GM12878 (cell line): ENCODE measurements around the gene MAP3K5. TPM values are rescaled to one million over a fixed set of nuclear protein-coding genes. Genes with fewer than 3 reads are reported as not detected.

Experiments used
- ATF7 ChIP-seq: fragments of 450-650 bp; IDR thresholded peaks from 2 replicates; pipeline ENCODE4 v1.6.1; 2016; ENCODE audit warnings: low read depth, mild to moderate bottlenecking
- BCL11A ChIP-seq: IDR thresholded peaks from 2 replicates; pipeline ENCODE4 v1.6.1; 2011; ENCODE audit warnings: low read depth, low read length
- BRCA1 ChIP-seq: IDR thresholded peaks from 2 replicates; pipeline ENCODE4 v1.6.1; 2011; ENCODE audit warnings: low read depth, low read length, improper control_type of control experiment
- CBFB ChIP-seq: IDR thresholded peaks from 2 replicates; pipeline ENCODE4 v1.6.1; 2016; ENCODE audit warnings: antibody characterized with exemption, low read depth
- CREM ChIP-seq: IDR thresholded peaks from 2 replicates; pipeline ENCODE4 v1.6.1; 2014; ENCODE audit warnings: antibody characterized with exemption, low read depth
- DPF2 ChIP-seq: fragments of 450-650 bp; IDR thresholded peaks from 2 replicates; pipeline ENCODE4 v1.6.1; 2017; ENCODE audit warnings: mild to moderate bottlenecking
- FOXM1 ChIP-seq: IDR thresholded peaks from 2 replicates; pipeline ENCODE4 v1.6.1; 2012; ENCODE audit warnings: low read depth, mild to moderate bottlenecking, inconsistent platforms, low read length, moderate library complexity
- GABPA ChIP-seq: IDR thresholded peaks from 2 replicates; pipeline ENCODE4 v1.6.1; 2014; ENCODE audit warnings: antibody characterized with exemption, low read depth, mild to moderate bottlenecking, inconsistent platforms
- KAT2A ChIP-seq: conservative IDR thresholded peaks from 2 replicates; pipeline ENCODE4 v1.6.1; 2011; ENCODE audit warnings: low read depth, low read length; ENCODE audit not compliant: control insufficient read depth
- RAD21 ChIP-seq: IDR thresholded peaks from 2 replicates; pipeline ENCODE4 v1.6.1; 2011; ENCODE audit warnings: mild to moderate bottlenecking, low read depth, low read length, moderate library complexity; ENCODE audit not compliant: insufficient read depth
- SIN3A ChIP-seq: IDR thresholded peaks from 2 replicates; pipeline ENCODE4 v1.6.1; 2012; ENCODE audit warnings: low read depth, low read length, improper control_type of control experiment
- STAT1 ChIP-seq: fragments of 450-650 bp; conservative IDR thresholded peaks from 2 replicates; pipeline ENCODE4 v1.6.1; 2014; ENCODE audit warnings: antibody characterized with exemption, mild to moderate bottlenecking
- TARDBP ChIP-seq: IDR thresholded peaks from 2 replicates; pipeline ENCODE4 v1.6.1; 2016; ENCODE audit warnings: borderline replicate concordance
- YY1 ChIP-seq: IDR thresholded peaks from 2 replicates; pipeline ENCODE4 v1.6.1; 2011; ENCODE audit warnings: low read depth, mild to moderate bottlenecking, low read length
- ZNF207 ChIP-seq: fragments of 450-650 bp; IDR thresholded peaks from 2 replicates; pipeline ENCODE4 v1.6.1; 2014; ENCODE audit warnings: antibody characterized with exemption, mild to moderate bottlenecking, borderline replicate concordance
- polyA plus RNA-seq, 11 experiments: library from polyadenylated mRNA; depleted of rRNA in 4 of 11; unstranded in 6 of 11; stranded (reverse) in 5 of 11; fragments of >200 nt; fragmentation: Nextera tagmentation in 4 of 11; fragmentation: Illumina TruSeq in 1 of 11; extraction: Ambion mirVana in 4 of 11; extraction: Trizol in 1 of 11; gene quantifications; 1 replicate in 1 of 11; 2 replicates in 10 of 11; pipeline versions ENCODE4 v1.2.1 to v1.2.3, GENCODE V29; 2011 to 2016; ENCODE audit warnings: inconsistent platforms in 2 of 11, missing spikeins in 2 of 11, low read depth in 1 of 11
- total RNA-seq, 4 experiments: library from RNA; depleted of rRNA in 3 of 4; stranded (reverse); fragments of >200 nt in 3 of 4; fragmentation: Illumina TruSeq in 1 of 4; extraction: Trizol in 1 of 4; gene quantifications; 2 replicates each; pipeline versions ENCODE4 v1.2.1 to v1.2.3, GENCODE V29; 2013 to 2021
- TF ChIP-seq, protein P1 (sequence below): IDR thresholded peaks from 2 replicates; pipeline ENCODE4 v1.6.1; 2012; ENCODE audit warnings: low read depth, low read length, improper control_type of control experiment
- TF ChIP-seq, protein P2 (sequence below): IDR thresholded peaks from 2 replicates; pipeline ENCODE4 v1.6.1; 2011; ENCODE audit warnings: borderline replicate concordance, low read depth, mild to moderate bottlenecking, moderate library complexity, mixed read lengths, low read length; ENCODE audit not compliant: insufficient read depth; ENCODE audit errors: extremely low read length
- TF ChIP-seq, protein P3 (sequence below): IDR thresholded peaks from 2 replicates; pipeline ENCODE4 v1.6.1; 2011; ENCODE audit warnings: mild to moderate bottlenecking, low read depth, low read length, moderate library complexity; ENCODE audit not compliant: insufficient replicate concordance
- TF ChIP-seq, protein P4 (sequence below), 3 experiments: IDR thresholded peaks in 2 of 3; conservative IDR thresholded peaks in 1 of 3; 2 replicates each; pipeline ENCODE4 v1.5.1; 2011; ENCODE audit warnings: low read depth in 3 of 3, low read length in 3 of 3, mild to moderate bottlenecking in 3 of 3, control low read depth in 2 of 3, moderate library complexity in 2 of 3, inconsistent platforms in 1 of 3, mixed read lengths in 1 of 3; ENCODE audit not compliant: control insufficient read depth in 2 of 3, insufficient read depth in 1 of 3; ENCODE audit errors: extremely low read depth in 1 of 3
- TF ChIP-seq, protein P5 (sequence below): IDR thresholded peaks from 2 replicates; pipeline ENCODE4 v1.6.1; 2011; ENCODE audit warnings: low read depth, low read length, improper control_type of control experiment, borderline replicate concordance
- TF ChIP-seq, protein P6 (sequence below): fragments of 450-650 bp; conservative IDR thresholded peaks from 2 replicates; pipeline ENCODE4 v1.6.1; 2017; ENCODE audit warnings: mild to moderate bottlenecking, moderate library complexity

MAP3K5 gene
- total and polyA plus RNA-seq, 10 of the 15 experiments (the other 5 are each of a cell fraction or from before 2014, with no cell fraction given), result 5.4 to 34.3 (median 26.4) TPM

DNA sequence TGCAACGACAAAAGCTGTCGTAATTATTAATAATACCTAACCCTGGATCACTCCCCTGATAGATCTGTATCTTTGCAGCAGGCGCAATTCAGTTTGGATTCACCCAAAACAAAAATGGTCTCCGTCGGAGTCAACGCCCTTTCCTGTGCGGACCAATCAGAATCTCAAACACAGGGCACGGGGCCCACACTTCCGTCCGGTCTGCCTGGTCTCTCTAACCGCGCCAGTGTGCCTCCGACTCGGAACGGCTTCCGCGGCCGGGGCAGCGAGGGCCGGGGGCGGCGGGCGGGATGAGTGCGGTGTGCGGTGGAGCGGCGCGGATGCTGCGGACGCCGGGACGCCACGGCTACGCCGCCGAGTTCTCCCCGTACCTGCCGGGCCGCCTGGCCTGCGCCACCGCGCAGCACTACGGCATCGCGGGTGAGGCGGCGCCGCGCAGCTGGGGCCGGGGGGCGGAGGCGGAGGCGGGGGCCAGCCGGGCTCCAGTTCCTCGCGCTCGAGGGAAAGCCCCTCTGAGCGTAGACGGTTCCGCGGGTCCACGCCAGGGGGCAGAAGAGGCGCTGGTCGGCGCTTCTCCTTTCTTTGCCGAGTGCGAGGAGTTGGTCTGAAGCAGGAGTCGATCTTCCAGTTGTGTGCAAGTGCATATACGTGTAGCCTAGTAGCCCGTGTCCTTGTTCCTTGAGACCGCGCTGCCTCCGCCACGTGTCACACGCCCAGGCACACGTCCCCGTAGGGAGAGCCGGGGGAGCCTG lies 30.3 kb upstream of the MAP3K5 start, which contains the start of gene PEX7 (continued):
- TF ChIP-seq, protein P1, sequence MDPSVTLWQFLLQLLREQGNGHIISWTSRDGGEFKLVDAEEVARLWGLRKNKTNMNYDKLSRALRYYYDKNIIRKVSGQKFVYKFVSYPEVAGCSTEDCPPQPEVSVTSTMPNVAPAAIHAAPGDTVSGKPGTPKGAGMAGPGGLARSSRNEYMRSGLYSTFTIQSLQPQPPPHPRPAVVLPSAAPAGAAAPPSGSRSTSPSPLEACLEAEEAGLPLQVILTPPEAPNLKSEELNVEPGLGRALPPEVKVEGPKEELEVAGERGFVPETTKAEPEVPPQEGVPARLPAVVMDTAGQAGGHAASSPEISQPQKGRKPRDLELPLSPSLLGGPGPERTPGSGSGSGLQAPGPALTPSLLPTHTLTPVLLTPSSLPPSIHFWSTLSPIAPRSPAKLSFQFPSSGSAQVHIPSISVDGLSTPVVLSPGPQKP, result peak; percentile 62; the same call in 1 of the 2 replicates
- TF ChIP-seq YY1, result peak; percentile 99
- TF ChIP-seq GABPA, result peak; percentile 83
- TF ChIP-seq, protein P2, sequence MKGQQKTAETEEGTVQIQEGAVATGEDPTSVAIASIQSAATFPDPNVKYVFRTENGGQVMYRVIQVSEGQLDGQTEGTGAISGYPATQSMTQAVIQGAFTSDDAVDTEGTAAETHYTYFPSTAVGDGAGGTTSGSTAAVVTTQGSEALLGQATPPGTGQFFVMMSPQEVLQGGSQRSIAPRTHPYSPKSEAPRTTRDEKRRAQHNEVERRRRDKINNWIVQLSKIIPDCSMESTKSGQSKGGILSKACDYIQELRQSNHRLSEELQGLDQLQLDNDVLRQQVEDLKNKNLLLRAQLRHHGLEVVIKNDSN, result peak; percentile 92
- peak; percentile 32; the same call in 1 of the 2 replicates for TF ChIP-seq RAD21
- TF ChIP-seq CREM, result no peak
- no peak for TF ChIP-seq ZNF207
- TF ChIP-seq DPF2, result peak; percentile 87
- TF ChIP-seq TARDBP, result no peak
- no peak for TF ChIP-seq BRCA1
- TF ChIP-seq STAT1, result no peak
- TF ChIP-seq BCL11A, result no peak
- peak; percentile 45; the same call in 1 of the 2 replicates for TF ChIP-seq CBFB
- TF ChIP-seq, protein P3, sequence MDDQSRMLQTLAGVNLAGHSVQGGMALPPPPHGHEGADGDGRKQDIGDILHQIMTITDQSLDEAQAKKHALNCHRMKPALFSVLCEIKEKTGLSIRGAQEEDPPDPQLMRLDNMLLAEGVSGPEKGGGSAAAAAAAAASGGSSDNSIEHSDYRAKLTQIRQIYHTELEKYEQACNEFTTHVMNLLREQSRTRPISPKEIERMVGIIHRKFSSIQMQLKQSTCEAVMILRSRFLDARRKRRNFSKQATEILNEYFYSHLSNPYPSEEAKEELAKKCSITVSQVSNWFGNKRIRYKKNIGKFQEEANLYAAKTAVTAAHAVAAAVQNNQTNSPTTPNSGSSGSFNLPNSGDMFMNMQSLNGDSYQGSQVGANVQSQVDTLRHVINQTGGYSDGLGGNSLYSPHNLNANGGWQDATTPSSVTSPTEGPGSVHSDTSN, result peak; percentile 37
- TF ChIP-seq SIN3A, result 0 out of 2 replicates have a peak, but pooled peaks have one; percentile 13
- TF ChIP-seq, protein P4, sequence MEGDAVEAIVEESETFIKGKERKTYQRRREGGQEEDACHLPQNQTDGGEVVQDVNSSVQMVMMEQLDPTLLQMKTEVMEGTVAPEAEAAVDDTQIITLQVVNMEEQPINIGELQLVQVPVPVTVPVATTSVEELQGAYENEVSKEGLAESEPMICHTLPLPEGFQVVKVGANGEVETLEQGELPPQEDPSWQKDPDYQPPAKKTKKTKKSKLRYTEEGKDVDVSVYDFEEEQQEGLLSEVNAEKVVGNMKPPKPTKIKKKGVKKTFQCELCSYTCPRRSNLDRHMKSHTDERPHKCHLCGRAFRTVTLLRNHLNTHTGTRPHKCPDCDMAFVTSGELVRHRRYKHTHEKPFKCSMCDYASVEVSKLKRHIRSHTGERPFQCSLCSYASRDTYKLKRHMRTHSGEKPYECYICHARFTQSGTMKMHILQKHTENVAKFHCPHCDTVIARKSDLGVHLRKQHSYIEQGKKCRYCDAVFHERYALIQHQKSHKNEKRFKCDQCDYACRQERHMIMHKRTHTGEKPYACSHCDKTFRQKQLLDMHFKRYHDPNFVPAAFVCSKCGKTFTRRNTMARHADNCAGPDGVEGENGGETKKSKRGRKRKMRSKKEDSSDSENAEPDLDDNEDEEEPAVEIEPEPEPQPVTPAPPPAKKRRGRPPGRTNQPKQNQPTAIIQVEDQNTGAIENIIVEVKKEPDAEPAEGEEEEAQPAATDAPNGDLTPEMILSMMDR (IDR thresholded peaks at IDR 0.05 in 2 of 3, conservative IDR thresholded peaks at IDR 0.05 in 1 of 3; ENCODE audit: control insufficient read depth in 2 of 3, extremely low read depth in 1 of 3, insufficient read depth in 1 of 3, low read depth in 3 of 3, low read length in 3 of 3), result peak; percentile 68 to 84 (median 72)
- no peak for TF ChIP-seq ATF7
- TF ChIP-seq FOXM1, result no peak
- no peak for TF ChIP-seq KAT2A
- TF ChIP-seq, protein P5, sequence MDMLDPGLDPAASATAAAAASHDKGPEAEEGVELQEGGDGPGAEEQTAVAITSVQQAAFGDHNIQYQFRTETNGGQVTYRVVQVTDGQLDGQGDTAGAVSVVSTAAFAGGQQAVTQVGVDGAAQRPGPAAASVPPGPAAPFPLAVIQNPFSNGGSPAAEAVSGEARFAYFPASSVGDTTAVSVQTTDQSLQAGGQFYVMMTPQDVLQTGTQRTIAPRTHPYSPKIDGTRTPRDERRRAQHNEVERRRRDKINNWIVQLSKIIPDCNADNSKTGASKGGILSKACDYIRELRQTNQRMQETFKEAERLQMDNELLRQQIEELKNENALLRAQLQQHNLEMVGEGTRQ, result peak; percentile 84
- TF ChIP-seq, protein P6, sequence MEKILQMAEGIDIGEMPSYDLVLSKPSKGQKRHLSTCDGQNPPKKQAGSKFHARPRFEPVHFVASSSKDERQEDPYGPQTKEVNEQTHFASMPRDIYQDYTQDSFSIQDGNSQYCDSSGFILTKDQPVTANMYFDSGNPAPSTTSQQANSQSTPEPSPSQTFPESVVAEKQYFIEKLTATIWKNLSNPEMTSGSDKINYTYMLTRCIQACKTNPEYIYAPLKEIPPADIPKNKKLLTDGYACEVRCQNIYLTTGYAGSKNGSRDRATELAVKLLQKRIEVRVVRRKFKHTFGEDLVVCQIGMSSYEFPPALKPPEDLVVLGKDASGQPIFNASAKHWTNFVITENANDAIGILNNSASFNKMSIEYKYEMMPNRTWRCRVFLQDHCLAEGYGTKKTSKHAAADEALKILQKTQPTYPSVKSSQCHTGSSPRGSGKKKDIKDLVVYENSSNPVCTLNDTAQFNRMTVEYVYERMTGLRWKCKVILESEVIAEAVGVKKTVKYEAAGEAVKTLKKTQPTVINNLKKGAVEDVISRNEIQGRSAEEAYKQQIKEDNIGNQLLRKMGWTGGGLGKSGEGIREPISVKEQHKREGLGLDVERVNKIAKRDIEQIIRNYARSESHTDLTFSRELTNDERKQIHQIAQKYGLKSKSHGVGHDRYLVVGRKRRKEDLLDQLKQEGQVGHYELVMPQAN, result peak; percentile 77
